Skin epidermis (tissue), 12 donors: ENCODE data around the gene TBC1D10A.

Experiments
- H3K27ac ChIP-seq, 21 experiments: fragments of 200-600 bp; sonication (generic) in 11 of 21; one replicate each; pipeline ENCODE4 v1.5.0; 2020; ENCODE audit warnings: mild to moderate bottlenecking in 3 of 21, inconsistent platforms in 2 of 21, moderate library complexity in 2 of 21
- H3K4me3 ChIP-seq, 7 experiments: fragments of 200-600 bp; sonication (generic) in 2 of 7; one replicate each; pipeline ENCODE4 v1.5.0; 2020; ENCODE audit warnings: inconsistent platforms in 2 of 7, mild to moderate bottlenecking in 2 of 7, moderate library complexity in 1 of 7

TBC1D10A gene

DNA sequence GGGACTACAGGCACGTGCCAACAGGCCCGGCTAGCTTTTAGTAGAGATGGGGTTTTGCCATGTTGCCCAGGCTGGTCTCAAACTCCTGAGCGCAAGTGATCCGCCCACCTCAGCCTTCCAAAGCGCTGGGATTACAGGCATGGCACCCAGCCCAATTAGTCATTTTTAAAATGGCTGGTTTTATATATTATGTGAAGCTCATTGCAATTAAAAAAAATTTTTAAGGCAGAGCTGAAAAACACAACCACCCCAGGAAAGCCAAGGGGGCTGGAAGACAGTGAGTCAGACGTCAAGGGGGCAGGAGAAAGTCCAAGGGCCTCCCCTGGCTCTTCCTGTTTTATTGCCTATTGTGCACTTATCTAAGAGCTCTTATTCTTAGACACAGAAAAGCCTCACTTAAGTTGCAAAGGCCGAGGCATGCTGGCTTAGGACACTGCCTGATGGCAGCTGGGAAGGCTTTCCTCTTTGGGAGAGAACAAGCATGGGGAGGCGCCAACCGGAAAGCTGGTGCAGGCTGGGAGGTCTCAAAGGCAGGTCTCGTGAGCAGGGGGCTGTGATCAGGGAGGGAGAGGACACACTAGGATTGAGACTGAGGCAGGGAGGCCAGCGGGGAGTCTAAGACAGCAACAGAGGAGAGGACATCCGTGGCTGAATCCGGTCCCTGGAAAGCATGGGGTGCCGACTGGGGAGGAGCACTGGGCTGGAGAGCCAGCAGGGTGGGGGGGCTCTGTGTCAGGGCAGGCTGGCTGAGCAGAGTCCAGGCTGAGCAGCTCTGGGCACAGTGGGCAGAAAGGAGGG, 49.0 kb downstream of the TBC1D10A start:
- Histone ChIP-seq H3K4me3 (no peak overlapping the region), H3K27ac (peak overlapping the region in 20 of 21 experiments; percentile 0 to 87 (median 63))

DNA sequence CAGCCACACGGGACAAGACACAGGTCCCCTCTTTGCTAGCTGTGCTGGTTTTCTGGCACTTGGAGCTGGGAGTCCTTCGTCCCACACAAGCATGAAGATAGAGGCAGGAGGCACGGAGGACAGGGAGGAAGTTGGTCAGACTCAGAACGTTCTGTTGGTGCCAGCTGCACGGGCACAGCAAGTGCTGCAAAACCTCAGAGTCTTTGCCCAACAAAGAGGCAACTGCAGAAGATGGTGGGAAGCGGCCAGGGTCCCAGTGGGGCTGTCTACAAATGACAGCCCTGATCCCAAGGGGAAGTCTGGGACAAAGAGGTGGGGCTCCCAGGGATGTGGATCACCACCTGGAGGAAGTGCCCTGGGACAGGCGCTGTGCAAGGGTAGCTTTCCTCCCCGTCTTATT, 50.7 kb downstream of the TBC1D10A start:
- H3K27ac ChIP-seq: no peak overlapping the region
- H3K4me3 ChIP-seq: no peak overlapping the region

DNA sequence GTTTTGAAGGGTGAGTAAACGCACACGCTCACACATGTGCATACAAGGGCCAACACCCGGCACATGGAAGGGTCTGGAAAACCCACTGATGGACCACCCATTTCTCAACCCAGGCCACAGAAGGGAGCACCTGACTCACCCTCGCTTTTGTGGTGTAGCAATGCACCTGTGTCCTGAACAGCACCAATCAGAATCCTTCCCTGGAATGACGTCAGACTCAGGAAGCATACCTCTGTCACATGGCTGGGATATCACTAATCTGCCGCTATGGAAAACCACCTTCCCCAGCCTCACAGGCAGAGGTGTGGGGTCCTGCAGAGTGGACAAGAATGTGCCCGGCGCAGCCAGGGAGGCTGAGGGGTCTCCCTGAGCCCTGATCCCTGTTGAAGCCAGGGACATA, 51.1 kb downstream of the TBC1D10A start:
- no peak overlapping the region for H3K27ac ChIP-seq
- H3K4me3 ChIP-seq: no peak overlapping the region

DNA sequence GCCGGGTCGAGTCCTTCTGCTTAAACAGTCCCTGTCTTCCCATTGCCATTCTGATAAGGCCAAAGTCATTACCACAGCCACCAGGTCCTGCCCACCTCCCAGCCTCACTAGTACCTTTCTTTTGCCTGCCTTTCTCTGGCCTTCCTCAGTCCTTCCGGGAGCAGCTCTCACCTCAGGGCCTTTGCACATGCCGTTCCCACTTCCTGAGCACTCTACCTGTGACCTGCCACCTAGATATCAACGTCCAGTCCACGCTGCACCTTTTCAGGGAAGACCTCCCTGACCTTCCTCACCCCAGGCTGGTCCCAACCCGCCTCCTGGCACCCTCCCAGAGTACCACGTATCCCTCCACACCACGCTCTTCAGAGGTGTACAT, 52.3 kb downstream of the TBC1D10A start:
- Histone ChIP-seq H3K27ac (no peak overlapping the region), H3K4me3 (no peak overlapping the region)

DNA sequence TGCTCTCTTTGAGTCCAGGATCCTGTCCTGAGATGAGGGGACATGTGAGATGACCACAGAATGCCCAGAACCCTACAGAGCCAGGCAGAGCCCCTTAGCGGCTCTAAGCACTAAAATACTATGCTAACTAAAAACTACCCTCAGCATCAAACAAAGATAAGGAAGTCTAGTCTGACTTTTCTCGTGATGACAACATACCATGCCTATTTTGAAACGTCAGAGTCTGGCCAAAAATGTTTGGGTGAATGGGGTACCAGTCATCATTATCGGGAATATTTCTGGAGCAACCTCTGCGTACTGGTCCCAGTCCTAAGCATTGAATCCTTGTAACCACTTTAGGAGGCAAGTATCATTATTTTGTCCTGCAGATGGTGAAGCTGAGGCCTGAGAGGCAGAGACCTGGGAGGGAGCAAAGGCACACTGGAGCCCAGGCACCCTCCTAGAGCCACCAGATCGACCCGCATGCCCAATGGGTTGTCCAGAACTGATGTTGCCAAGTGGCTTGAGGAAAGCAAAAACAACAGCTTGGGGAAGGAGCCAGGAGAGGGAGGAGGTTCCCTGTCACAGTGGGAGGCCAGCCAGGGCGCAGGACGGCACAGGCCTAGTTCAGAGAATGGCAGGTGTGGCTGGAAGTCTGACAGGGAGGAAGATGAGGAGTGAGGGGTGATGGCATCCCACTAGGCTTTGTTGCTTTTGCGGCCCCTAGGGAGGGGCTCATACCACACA, 52.9 kb downstream of the TBC1D10A start:
- no peak overlapping the region for H3K4me3 ChIP-seq
- peak overlapping the region in 2 of 21 experiments; percentile 26 to 35 for H3K27ac ChIP-seq

DNA sequence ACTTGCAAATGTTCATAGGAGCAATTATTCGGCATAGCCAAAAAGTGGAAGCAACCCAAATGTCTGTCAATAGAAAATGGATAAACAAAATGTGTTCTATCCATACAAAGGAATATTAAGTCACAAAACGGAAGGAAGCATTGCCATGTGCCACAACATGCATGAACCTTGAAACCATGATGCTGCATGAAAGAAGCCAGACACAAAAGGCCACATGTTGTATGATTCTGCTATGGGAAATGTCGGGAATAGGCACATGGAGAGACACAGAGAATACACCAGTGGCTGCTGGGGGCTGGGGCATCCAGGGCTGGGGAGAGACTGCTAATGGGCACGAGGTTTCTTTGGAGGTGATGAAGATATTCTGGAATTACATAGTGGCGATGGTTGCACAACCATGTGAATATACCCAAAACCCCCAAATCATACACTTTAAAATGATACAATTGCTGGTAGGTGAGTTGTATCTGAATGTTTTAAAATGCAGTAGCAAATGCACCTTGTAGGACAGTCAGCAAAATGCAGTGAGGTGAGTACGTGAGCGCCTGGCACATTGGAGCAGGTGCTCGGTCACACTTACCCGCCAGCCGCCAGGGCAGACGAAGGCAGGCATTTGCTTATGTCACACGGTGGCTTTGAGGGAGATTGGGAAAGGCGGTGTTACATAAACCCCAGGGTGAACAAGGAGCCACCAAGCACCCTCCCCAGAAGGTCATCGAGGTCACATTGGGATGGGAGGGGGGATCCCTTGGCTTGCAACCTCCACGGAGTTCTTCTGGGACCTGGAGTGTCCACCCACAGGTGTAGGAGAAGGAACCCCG, 53.8 kb downstream of the TBC1D10A start:
- H3K27ac ChIP-seq: no peak overlapping the region
- H3K4me3 ChIP-seq: no peak overlapping the region

DNA sequence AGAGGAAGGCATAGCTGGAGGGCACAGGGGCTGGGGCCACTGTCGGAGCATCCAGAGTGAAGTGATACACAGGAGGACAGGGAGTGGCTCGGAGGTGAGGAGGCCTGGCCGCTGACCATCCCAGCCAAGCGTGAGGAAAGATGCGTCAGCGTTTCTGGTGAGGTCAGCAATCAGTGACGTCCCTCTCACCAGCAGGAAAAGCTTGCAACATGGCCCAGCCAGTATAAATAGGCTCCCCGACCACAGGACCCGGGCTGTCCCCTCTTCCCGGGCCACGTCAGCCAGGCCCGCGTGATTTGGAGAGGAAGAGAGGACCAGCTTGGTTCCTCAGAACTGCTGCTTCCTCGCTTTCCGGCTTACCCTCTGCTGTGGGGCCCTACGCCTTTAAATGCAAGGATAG, 55.9 kb downstream of the TBC1D10A start:
- no peak overlapping the region for H3K4me3 ChIP-seq
- H3K27ac ChIP-seq: peak overlapping the region in 4 of 21 experiments; percentile 25 to 58 (median 46)

DNA sequence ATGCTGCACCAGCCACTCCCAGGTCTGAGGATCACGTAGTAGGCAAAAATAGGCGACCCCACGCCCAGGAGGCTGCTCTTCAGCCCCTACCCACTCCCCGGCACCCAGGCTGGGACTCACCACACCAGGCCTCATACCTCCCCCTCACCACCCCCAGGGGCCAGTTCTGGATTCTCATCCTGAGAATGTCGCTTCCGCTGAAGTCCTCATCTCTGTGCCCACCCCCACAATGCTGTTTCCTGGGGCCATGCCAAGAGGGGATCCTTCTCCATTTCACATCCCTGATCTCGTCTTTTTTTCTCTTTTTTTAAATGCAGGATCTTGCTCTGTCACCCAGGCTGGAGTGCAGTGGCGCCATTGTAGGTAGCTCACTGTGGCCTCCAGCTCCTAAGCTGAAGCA, 58.4 kb downstream of the TBC1D10A start:
- H3K27ac ChIP-seq: peak overlapping the region in 11 of 21 experiments; percentile 18 to 89 (median 76)
- no peak overlapping the region for H3K4me3 ChIP-seq

DNA sequence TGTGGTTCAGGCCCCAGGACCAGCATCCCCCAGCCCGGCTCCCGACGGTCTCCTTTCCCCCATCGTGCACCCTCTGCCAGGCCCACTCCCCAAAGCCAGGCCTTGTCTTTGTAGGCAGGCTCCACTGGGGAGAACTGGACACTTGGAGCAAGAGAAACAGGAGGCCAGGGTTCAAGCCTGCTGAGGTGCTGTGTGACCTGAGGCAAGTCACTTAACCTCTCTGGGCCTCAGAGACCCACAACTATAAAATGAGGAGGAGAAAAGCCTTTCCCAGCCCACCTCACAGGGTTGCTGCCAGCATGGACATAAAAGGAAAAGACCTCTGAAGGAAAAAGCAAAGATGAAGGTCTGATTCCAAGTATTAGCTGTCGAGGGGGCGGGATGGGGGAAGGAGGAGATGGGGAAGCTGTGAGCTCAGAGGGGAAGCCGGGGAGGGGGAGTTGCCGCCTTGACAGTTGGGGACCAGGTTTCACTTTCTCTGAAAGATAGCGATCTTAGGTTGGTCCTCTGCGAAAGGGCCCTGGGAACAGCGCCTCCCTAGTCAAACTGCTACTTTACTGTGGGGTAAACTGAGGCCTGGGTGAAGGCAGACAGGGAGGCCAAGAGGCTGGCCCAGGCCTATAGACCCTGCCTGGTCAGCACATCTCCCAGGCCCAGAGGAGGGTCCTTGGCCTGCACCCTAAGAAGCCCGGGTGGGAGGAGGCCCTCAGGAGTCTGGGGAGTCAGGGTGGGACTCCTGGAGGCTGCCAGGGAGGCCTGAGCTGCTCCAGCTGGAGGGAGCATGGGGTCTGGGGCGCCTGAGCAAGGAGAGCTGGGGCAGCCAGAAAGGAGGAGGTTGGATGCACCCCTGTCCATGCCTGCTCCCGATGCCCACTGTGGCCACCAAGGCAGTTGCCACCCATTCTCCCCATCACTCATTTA, 59.1 kb downstream of the TBC1D10A start:
- Histone ChIP-seq H3K4me3 (peak overlapping the region in 5 of 7 experiments; percentile 3 to 44 (median 37)), H3K27ac (peak overlapping the region in 18 of 21 experiments; percentile 54 to 89 (median 76))

DNA sequence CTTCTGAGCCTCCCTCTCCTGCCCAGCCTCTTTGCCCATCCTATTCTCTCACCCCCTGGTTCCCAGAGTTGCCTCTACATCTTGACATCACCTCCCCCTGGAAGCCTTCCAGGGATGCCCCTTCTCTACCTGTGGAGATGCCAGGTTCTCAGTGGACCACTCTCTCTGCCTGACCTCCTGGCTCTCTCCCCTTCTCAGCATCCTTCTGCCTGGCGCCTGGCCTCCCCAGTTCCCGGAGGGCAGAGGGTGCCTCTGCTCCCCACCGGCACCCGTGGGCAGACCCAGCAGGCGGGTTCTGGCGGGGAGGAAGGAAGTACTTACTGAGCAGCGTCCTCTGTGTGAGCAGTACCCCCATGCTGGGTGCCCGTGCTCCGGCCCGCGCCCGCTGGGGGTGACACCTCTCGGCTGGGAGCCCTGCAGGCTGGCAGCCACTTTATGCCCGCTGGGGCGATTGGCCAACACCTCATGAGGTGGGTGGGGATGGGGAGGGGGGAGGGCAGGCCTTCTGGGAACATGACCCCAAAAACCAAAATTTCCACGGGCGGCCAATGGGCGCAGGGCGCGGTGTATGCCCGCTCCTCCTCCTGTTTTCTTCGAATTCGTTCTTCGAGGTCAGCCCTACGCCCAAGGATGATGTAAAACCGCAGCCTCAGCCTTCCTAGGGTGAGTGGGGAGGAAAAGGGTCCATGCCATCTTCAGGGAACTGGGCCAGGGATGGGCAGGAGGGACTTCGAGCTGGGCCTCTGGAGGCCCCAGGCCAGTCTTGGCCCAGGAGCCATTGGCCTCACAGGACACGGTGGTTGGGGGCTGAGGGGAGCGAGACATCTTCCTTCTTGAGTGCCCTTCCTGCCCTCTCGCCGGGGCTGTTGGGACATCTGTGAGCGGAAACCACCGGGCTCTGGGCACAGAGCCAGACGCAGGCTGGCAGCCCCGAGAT, 60.0 kb downstream of the TBC1D10A start, which contains the start of gene OSM:
Gene OSM (minus strand): TSS at position 407 of the 937 bp plus-strand sequence. CDS start 52 bp downstream, at position 355.
- H3K27ac ChIP-seq: peak within 1 kb of the TSS in 20 of 21 experiments; percentile 1 to 89 (median 75)

DNA sequence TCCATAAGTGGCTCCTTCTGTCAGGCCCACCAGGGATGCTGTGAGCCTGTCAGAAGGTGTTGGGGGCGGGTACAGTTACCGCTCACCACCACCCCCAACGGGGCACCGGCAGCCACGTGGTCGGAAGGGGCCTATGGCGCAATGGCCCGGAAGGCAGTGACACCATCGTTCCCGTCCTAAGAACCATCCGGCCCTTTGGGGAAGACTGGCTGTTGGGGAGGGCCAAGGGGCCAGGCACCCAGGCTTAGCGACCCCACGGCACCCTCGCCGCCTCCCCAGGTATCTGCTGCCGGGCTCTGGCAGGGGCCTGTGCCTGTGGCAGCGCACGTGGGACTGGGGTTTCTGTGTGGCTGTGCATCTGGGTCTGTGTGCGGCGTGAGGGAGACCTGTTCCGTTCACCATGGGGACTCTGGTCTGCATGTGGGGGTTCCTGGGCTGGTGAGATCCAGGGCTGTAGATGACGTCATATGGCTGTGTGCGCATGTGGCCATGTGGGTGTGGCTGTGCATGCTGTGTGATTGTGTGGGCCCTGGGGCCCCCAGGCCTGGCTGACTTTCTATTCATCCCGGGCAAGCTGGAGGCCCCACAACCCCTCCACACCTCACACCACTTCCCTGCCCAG, 60.8 kb downstream of the TBC1D10A start:
- H3K27ac ChIP-seq: peak overlapping the region in 20 of 21 experiments; percentile 1 to 89 (median 75)
- H3K4me3 ChIP-seq: peak overlapping the region; percentile 13 to 44 (median 37)

More for the DNA sequence above, 60.0 kb downstream of the TBC1D10A start, which contains the start of gene OSM:
- peak within 1 kb of the TSS; percentile 13 to 44 (median 37) for H3K4me3 ChIP-seq

DNA sequence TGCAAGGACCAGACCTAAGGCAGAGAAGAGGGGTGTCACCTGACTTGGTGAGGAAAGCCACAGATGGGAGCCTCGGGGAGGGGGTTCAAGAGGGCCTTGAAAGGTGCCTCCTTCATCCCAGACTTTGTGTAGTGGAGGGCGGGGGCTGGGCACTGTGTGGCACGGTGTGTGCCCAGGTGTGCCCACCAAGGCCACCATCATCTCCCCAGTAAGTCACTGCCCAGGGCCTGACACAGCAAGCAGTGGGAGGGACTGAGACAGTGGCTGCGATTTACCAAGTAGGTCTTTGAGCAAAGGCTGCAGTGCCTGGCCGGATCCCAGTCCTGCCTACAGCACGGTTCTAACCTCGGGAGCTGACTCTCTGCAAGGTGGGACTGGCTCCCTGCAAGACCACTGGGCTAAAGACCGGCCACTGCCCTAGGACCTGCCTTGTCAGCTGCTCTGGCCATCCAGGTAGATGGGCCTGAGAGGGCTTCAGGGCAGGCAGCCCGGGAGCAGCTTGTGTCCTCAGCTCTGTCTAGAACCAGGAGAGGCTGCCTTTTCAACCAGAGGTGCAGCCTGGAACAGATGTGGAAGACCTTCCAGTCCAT, 61.5 kb downstream of the TBC1D10A start:
- H3K4me3 ChIP-seq: peak overlapping the region in 3 of 7 experiments; percentile 32 to 44 (median 37)
- H3K27ac ChIP-seq: peak overlapping the region in 14 of 21 experiments; percentile 56 to 89 (median 78)

DNA sequence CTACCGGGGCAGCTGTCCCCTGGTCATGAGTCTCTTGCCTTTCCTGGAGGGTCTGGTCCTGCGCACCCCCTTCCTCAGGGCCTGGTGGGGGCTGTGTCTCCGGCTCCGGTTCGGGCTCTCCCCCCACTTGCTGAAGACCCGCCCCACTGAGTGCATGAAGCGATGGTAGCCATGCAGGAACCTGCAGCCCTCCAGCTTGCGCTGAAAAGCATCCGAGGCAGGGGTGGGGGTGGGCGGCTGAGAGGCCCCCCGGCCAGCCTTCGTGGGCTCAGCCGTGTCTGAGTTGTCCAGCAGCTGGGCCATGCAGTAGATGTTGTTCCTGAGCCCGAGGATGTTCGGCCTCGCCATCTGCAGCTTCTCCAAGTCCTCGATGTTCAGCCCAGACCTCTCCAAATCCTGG, 62.9 kb downstream of the TBC1D10A start:
- Histone ChIP-seq H3K4me3 (no peak overlapping the region), H3K27ac (peak overlapping the region in 2 of 21 experiments; percentile 2 to 17)

DNA sequence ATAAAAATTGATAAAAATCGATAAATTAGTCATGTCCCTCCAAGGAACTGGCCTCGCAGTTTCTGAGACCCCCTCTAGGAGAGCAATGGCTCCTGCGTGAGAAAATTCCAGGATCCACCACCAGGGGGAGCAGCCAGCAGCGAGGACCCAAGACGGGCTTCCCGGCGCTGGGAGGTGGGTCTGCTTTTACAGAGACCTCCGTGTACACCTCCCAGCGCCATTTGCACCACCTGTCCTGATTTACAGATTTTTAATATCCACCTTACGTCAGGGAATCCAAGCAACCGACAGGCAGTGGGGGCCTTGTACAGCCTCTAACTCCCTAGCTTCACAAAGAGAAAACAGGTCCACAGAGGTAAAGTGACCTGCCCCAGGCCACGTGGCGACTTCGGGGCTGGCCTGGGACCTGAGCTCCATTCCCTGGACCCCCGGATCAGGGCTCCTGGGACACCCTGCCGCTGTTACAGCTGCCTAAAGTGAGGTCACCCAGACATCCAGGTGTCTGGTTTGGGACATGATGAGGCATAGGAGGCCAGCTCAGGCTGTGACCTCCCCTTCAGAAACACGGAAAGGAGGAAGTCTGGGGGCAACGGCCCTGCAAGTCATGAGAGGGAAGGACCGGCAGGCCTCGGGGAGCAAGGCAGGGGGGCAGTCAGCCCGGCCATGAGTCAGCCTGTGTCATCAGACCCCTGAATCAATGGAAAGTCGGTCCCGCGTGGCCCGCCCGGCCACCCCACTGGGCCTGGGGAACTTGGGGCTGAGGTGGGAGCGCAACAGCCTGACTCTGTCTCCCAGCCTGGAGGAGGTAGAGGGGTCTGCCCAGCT, 63.6 kb downstream of the TBC1D10A start:
- Histone ChIP-seq H3K27ac (peak overlapping the region in 8 of 21 experiments; percentile 2 to 51 (median 20)), H3K4me3 (peak overlapping the region in 3 of 7 experiments; percentile 1 to 11 (median 3))

DNA sequence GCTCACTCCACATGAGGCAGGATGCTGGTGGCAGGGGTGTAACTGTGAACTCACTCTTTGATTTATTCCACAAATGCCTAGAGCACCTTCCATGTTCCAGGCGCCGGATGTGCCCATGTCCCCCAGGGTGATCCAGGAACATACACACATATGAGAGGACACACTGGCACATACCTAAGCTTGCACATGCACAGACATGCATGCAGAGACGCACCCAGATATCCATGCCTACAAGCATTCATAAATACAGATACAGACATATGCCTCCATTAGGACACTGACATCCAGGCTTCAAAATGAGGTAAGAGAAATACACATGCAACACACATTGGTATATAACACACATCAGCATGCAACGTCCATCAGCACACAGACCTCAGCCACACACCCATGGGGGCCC, 64.6 kb downstream of the TBC1D10A start:
- Histone ChIP-seq H3K27ac (peak overlapping the region in 2 of 21 experiments; percentile 51 to 73), H3K4me3 (no peak overlapping the region)

DNA sequence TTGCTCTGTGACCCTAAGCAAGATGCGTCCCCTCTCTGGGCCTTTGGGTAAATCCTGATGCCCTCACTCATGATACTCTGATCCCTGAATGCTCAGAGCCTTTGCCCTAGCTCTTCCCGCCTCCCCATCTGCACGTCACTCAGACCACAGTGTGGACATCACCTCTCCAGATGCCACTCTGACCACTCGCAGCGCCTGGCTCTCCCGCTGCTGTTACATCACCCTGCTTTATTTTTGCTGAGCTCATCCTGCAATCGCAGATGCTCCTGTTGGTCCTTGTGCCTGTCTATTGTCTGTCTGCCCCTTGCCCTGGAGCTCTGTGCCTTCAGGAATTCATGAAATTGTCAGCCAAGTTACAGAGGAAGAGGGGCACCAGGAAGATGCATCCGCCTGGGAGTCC, 65.6 kb downstream of the TBC1D10A start:
- Histone ChIP-seq H3K4me3 (no peak overlapping the region), H3K27ac (no peak overlapping the region)
